H1 (cell line): ENCODE data around the gene UVSSA. TPM values are rescaled to one million over a fixed set of nuclear protein-coding genes. Genes with fewer than 3 reads are reported as not detected.

Experiments used
- CTCF ChIA-PET: fragments of 300-600 bp; sonication (Branson Sonifier 250); formaldehyde crosslinking; loops from one replicate; lab custom pipeline; 2021; ENCODE audit not compliant: partially characterized antibody; lab: Charles Lee
- POLR2A ChIA-PET: fragments of 300-600 bp; sonication (Branson Sonifier 250); formaldehyde crosslinking; loops from one replicate; lab custom pipeline; 2021; ENCODE audit warnings: inconsistent platforms; ENCODE audit not compliant: partially characterized antibody; lab: Charles Lee
- DNase-seq, 2 experiments: peaks; one replicate each; pipeline versions ENCODE4 v3.0.0 to v3.0.0-alpha.2; 2010 to 2022; ENCODE audit warnings: low spot score in 2 of 2, low read depth in 1 of 2, mixed read lengths in 1 of 2
- FAIRE-seq: peaks from 2 replicates; lab custom pipeline; 2011; peaks lifted over from hg19 to GRCh38; lab: Jason Lieb, UNC
- H2AFZ ChIP-seq: 2 replicates; pipeline ENCODE4 v1.8.1; 2012; ENCODE audit warnings: low read length, inconsistent platforms
- H2AK5ac ChIP-seq: 2 replicates; pipeline ENCODE4 v1.6.1; 2013; ENCODE audit warnings: low read depth, low read length
- H2BK120ac ChIP-seq: replicated peaks from 2 replicates; pipeline ENCODE3; 2013; ENCODE audit warnings: low read depth, low read length, inconsistent platforms
- H2BK12ac ChIP-seq: 2 replicates; pipeline ENCODE4 v1.6.1; 2013; ENCODE audit warnings: low read depth, low read length
- H2BK15ac ChIP-seq: 2 replicates; pipeline ENCODE4 v1.6.1; 2013; ENCODE audit warnings: low read length
- H2BK20ac ChIP-seq: 2 replicates; pipeline ENCODE4 v1.6.1; 2013; ENCODE audit warnings: low read length
- H2BK5ac ChIP-seq: 2 replicates; pipeline ENCODE4 v1.6.1; 2013; ENCODE audit warnings: low read depth, low read length
- H3K14ac ChIP-seq: 2 replicates; pipeline ENCODE4 v1.6.1; 2013; ENCODE audit warnings: inconsistent platforms; ENCODE audit not compliant: insufficient read length
- H3K18ac ChIP-seq: 2 replicates; pipeline ENCODE4 v1.6.1; 2013; ENCODE audit warnings: low read length; ENCODE audit errors: extremely low read depth
- H3K23ac ChIP-seq: 2 replicates; pipeline ENCODE4 v1.6.1; 2013; ENCODE audit warnings: inconsistent platforms; ENCODE audit not compliant: insufficient read length
- H3K23me2 ChIP-seq: 2 replicates; pipeline ENCODE4 v1.6.1; 2013; ENCODE audit warnings: low read depth, low read length
- H3K27ac ChIP-seq: 2 replicates; pipeline ENCODE4 v1.6.1; 2011; ENCODE audit warnings: low read depth, low read length, inconsistent platforms
- H3K27me3 ChIP-seq, 4 experiments: replicated peaks in 1 of 4; 1 replicate in 1 of 4; 2 replicates in 3 of 4; pipeline versions ENCODE4 v1.6.1 to v1.8.1; 2011 to 2013; ENCODE audit warnings: low read length in 3 of 4, mild to moderate bottlenecking in 3 of 4, inconsistent platforms in 2 of 4, mixed read lengths in 2 of 4, moderate library complexity in 1 of 4; ENCODE audit not compliant: control insufficient read depth in 3 of 4, insufficient read depth in 3 of 4; ENCODE audit errors: extremely low read depth in 1 of 4
- H3K36me3 ChIP-seq, 4 experiments: 2 replicates each; pipeline versions ENCODE4 v1.6.1 to v1.8.1; 2011 to 2013; ENCODE audit warnings: mild to moderate bottlenecking in 4 of 4, low read length in 3 of 4, moderate library complexity in 2 of 4, control low read depth in 1 of 4, inconsistent platforms in 1 of 4; ENCODE audit not compliant: insufficient read depth in 4 of 4, control insufficient read depth in 2 of 4
- H3K4ac ChIP-seq: replicated peaks from 2 replicates; pipeline ENCODE3; 2013; ENCODE audit warnings: low read length, low read depth, mixed read lengths, inconsistent platforms; ENCODE audit not compliant: insufficient read length
- H3K4me1 ChIP-seq, 4 experiments: replicated peaks in 1 of 4; 1 replicate in 1 of 4; 2 replicates in 3 of 4; pipeline versions ENCODE4 v1.6.1 to v1.8.1; 2011 to 2013; ENCODE audit warnings: low read length in 3 of 4, inconsistent platforms in 2 of 4, mixed read lengths in 1 of 4; ENCODE audit not compliant: insufficient read depth in 4 of 4, control insufficient read depth in 3 of 4
- H3K4me2 ChIP-seq, 2 experiments: 2 replicates each; pipeline versions ENCODE4 v1.6.1 to v1.8.1; 2011 to 2013; ENCODE audit warnings: low read depth in 2 of 2, low read length in 2 of 2, control low read depth in 1 of 2, inconsistent platforms in 1 of 2, mild to moderate bottlenecking in 1 of 2; ENCODE audit not compliant: insufficient read depth in 1 of 2
- H3K4me3 ChIP-seq, 4 experiments: fragments of 200-600, 300-600 bp in 1 of 4; sonication (generic), shearing (Covaris generic), sonication (Bioruptor Twin) in 1 of 4; 2 replicates each; pipeline versions ENCODE4 v1.5.1 to v1.8.1; 2011 to 2016; ENCODE audit warnings: low read length in 4 of 4, low read depth in 3 of 4, control low read depth in 2 of 4, inconsistent platforms in 2 of 4, mild to moderate bottlenecking in 2 of 4, mixed read lengths in 1 of 4, moderate library complexity in 1 of 4; ENCODE audit not compliant: insufficient read depth in 2 of 4; ENCODE audit errors: extremely low read depth in 1 of 4
- H3K56ac ChIP-seq: replicated peaks from 2 replicates; pipeline ENCODE3; 2013; ENCODE audit warnings: low read depth, mild to moderate bottlenecking, mixed read lengths, low read length, inconsistent platforms; ENCODE audit not compliant: insufficient read length
- H3K79me1 ChIP-seq: 2 replicates; pipeline ENCODE4 v1.6.1; 2013; ENCODE audit warnings: low read depth, low read length, control low read depth
- H3K79me2 ChIP-seq, 2 experiments: 2 replicates each; pipeline versions ENCODE4 v1.6.1 to v1.8.1; 2012 to 2013; ENCODE audit warnings: low read length in 2 of 2, mild to moderate bottlenecking in 2 of 2, inconsistent platforms in 1 of 2; ENCODE audit not compliant: insufficient read depth in 2 of 2, control insufficient read depth in 1 of 2
- H3K9ac ChIP-seq, 4 experiments: replicated peaks in 1 of 4; 1 replicate in 1 of 4; 2 replicates in 3 of 4; pipeline versions ENCODE4 v1.6.1 to v1.8.1; 2011 to 2013; ENCODE audit warnings: low read depth in 3 of 4, low read length in 3 of 4, control low read depth in 2 of 4, mild to moderate bottlenecking in 2 of 4, moderate library complexity in 2 of 4, inconsistent platforms in 1 of 4; ENCODE audit errors: extremely low read depth in 1 of 4
- H3K9me3 ChIP-seq, 2 experiments: 2 replicates each; pipeline versions ENCODE4 v1.6.1 to v1.8.1; 2012 to 2013; ENCODE audit warnings: mild to moderate bottlenecking in 2 of 2, moderate library complexity in 2 of 2, control low read depth in 1 of 2, inconsistent platforms in 1 of 2, low read depth in 1 of 2, low read length in 1 of 2, mixed read lengths in 1 of 2; ENCODE audit not compliant: insufficient read depth in 2 of 2
- H4K20me1 ChIP-seq, 2 experiments: replicated peaks in 1 of 2; 2 replicates each; pipeline versions ENCODE3 to v1.8.1; 2011 to 2013; ENCODE audit warnings: inconsistent platforms in 2 of 2, low read length in 2 of 2, mild to moderate bottlenecking in 1 of 2; ENCODE audit not compliant: insufficient read depth in 2 of 2, control insufficient read depth in 1 of 2
- H4K5ac ChIP-seq: 2 replicates; pipeline ENCODE4 v1.6.1; 2013; ENCODE audit warnings: low read length, low read depth, mixed read lengths, inconsistent platforms; ENCODE audit not compliant: insufficient read length
- H4K8ac ChIP-seq: 2 replicates; pipeline ENCODE4 v1.8.0; 2013; ENCODE audit warnings: mild to moderate bottlenecking, moderate library complexity, low read length, inconsistent platforms; ENCODE audit not compliant: insufficient read depth; ENCODE audit errors: extremely low read depth
- H4K91ac ChIP-seq: replicated peaks from 2 replicates; pipeline ENCODE3; 2013; ENCODE audit warnings: low read length, mixed read lengths, inconsistent platforms; ENCODE audit not compliant: insufficient read length
- BCL11A ChIP-seq, 2 experiments: IDR thresholded peaks; one replicate each; pipeline ENCODE4 v1.6.1; 2011; ENCODE audit warnings: low read depth in 2 of 2, low read length in 2 of 2, mild to moderate bottlenecking in 2 of 2
- CTBP2 ChIP-seq: IDR thresholded peaks from 2 replicates; pipeline ENCODE4 v1.7.0; 2011; ENCODE audit warnings: borderline replicate concordance, mild to moderate bottlenecking, moderate library complexity, mixed read lengths, low read length; ENCODE audit not compliant: insufficient read depth, insufficient read length
- POLR2A ChIP-seq, 2 experiments: IDR thresholded peaks; 1 replicate in 1 of 2; 2 replicates in 1 of 2; pipeline ENCODE4 v1.6.1; 2011; ENCODE audit warnings: low read depth in 2 of 2, low read length in 2 of 2, mild to moderate bottlenecking in 2 of 2; ENCODE audit errors: control extremely low read depth in 1 of 2
- POLR2AphosphoS5 ChIP-seq: IDR thresholded peaks from 2 replicates; pipeline ENCODE4 v1.6.1; 2011; ENCODE audit warnings: low read depth, low read length
- RAD21 ChIP-seq, 2 experiments: IDR thresholded peaks in 1 of 2; conservative IDR thresholded peaks in 1 of 2; 2 replicates each; pipeline ENCODE4 v1.6.1; 2011; ENCODE audit warnings: low read depth in 2 of 2, low read length in 2 of 2, improper control_type of control experiment in 1 of 2, inconsistent platforms in 1 of 2, mild to moderate bottlenecking in 1 of 2, moderate library complexity in 1 of 2
- RNF2 ChIP-seq: fragments of 200-900, 300-1000 bp; sonication (generic); IDR thresholded peaks from 2 replicates; pipeline ENCODE4 v1.7.1; 2016; ENCODE audit warnings: borderline replicate concordance, low read depth, mild to moderate bottlenecking, antibody characterized with exemption, low read length; ENCODE audit not compliant: poor library complexity, severe bottlenecking; ENCODE audit errors: missing control alignments
- RXRA ChIP-seq: IDR thresholded peaks from 2 replicates; pipeline ENCODE4 v1.6.1; 2011; ENCODE audit warnings: low read depth, mild to moderate bottlenecking, low read length, moderate library complexity; ENCODE audit not compliant: insufficient read depth
- SP4 ChIP-seq: IDR thresholded peaks from 2 replicates; pipeline ENCODE4 v1.6.1; 2012; ENCODE audit warnings: low read length, inconsistent platforms
- TBP ChIP-seq: IDR thresholded peaks from 2 replicates; pipeline ENCODE4 v1.6.1; 2011; ENCODE audit warnings: low read depth, low read length, improper control_type of control experiment
- WGBS, 2 experiments: shearing (Covaris generic) in 1 of 2; methylation state at CpG; one replicate each; pipeline versions ENCODE4 v1.1.6 to v1.1.7; 2013 to 2015; ENCODE audit warnings: low lambda C conversion rate in 2 of 2, mixed read lengths in 2 of 2, inconsistent platforms in 1 of 2, low coverage in 1 of 2, missing lambda C conversion rate in 1 of 2; ENCODE audit not compliant: insufficient replicate concordance in 2 of 2, insufficient coverage in 1 of 2, insufficient read length in 1 of 2; ENCODE audit errors: extremely low coverage in 1 of 2, missing lambda C conversion rate in 1 of 2; 5-methylcytosine and 5-hydroxymethylcytosine counted together
- polyA plus RNA-seq, 7 experiments: library from polyadenylated mRNA; depleted of rRNA in 3 of 7; stranded (reverse) in 5 of 7; unstranded in 2 of 7; fragments of >200 nt in 5 of 7; fragments of 200-250 nt in 2 of 7; gene quantifications; 1 replicate in 5 of 7; 2 replicates in 1 of 7; 4 replicates in 1 of 7; pipeline versions ENCODE4 v1.2.1 to v1.2.3, GENCODE V29; 2011 to 2013; ENCODE audit warnings: missing spikeins in 2 of 7, mixed read lengths in 2 of 7
- total RNA-seq: library from RNA; stranded (reverse); fragmentation: NEBNext Ultra II Directional; extraction: Animal tissue kit (Norgen Biotek cat#: 25700); gene quantifications from 2 replicates; pipeline ENCODE4 v1.2.1, GENCODE V29; 2021

Gene UVSSA
- total and polyA plus RNA-seq, 2 of the 8 experiments (the other 6 are each of a cell fraction or from before 2014, with no cell fraction given) = 14.5 to 19.4 TPM

DNA sequence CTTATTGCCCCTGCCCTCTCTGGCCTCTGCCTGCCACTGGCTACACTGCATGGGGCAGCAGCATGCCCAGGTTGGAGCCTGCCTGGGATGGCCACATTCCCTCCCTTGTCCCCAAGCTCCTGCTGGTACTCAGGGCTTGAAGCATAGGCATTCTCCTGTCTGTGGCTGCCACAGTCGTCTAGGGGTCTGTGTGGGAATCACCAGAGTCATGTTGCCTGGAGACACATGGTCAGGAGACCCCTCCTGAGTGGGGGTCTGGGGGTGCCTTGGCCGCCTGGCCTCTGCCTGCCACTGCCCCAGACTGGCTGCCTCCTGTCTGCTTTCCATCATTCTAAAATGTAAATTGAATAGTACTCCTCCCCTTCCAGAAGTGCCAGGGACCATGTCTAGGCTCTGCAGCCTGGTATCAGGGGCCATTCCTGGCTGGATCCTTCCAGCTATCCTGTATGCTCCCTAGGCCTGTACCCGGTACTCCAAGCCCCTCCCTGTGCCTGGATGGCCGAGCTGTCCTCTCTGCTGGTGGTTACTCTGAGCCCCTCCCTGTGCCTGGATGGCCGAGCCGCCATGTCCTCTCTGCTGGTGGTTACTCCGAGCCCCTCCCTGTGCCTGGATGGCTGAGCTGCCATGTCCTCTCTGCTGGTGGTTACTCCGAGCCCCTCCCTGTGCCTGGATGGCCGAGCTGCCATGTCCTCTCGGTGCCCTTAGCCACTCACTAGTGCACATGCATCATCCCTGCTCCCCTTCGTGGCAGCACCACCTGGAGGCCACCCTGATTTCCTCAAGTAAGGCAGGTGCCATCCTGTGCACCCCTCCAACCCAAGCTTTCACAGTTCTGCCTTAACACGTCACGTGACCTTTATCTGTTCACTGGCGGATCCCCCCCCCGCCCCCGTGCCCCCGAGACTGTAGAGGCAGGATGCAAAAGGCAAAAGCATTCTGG, 64.7 kb downstream of the UVSSA start:
- no peak overlapping the region for H3K4ac ChIP-seq
- H2BK15ac ChIP-seq = no peak overlapping the region
- no peak overlapping the region for H3K56ac ChIP-seq
- no peak overlapping the region for H3K23ac ChIP-seq
- H2BK12ac ChIP-seq = no peak overlapping the region
- ChIA-PET CTCF (interaction anchor here (0.6 to 2.8 kb wide), 6 partner anchors 10 to 1031 kb away, joined by 3 to 7 read pairs (median 4); no protein-coding TSS in a partner anchor), POLR2A (no interaction called here)
- peaks cover 29 to 71% (median 69%) of the 10 kb centered on the region in 4 experiments for H3K27me3 ChIP-seq
- no peak overlapping the region for H3K27ac ChIP-seq
- peaks cover 15 to 32% of the 10 kb centered on the region in 2 experiments for H4K20me1 ChIP-seq
- H3K36me3 ChIP-seq = peaks cover 0 to 7% (median 0%) of the 10 kb centered on the region in 4 experiments; a peak in 1 of 8 replicates
- H2AFZ ChIP-seq = no peak overlapping the region
- no peak overlapping the region for H4K91ac ChIP-seq
- no peaks in the 10 kb centered on the region for H3K79me2 ChIP-seq
- H3K23me2 ChIP-seq = no peaks in the 10 kb centered on the region; the same call in 1 of the 2 replicates
- H4K8ac ChIP-seq = no peak overlapping the region
- H3K79me1 ChIP-seq = no peaks in the 10 kb centered on the region
- no peak overlapping the region for H2BK5ac ChIP-seq
- WGBS, 2 experiments = 69% methylated on average over 14 of the region's 17 CpGs; no CpG with 5 or more reads in 1 of the 2 experiments
- H3K4me2 ChIP-seq = no peak overlapping the region
- H3K14ac ChIP-seq = no peak overlapping the region
- H3K4me3 ChIP-seq = no peak overlapping the region
- H3K4me1 ChIP-seq = peaks cover 0 to 12% (median 9%) of the 10 kb centered on the region in 4 experiments; a peak in 6 of 7 replicates
- no peak overlapping the region for H3K18ac ChIP-seq
- H4K5ac ChIP-seq = no peak overlapping the region
- H3K9ac ChIP-seq = no peak overlapping the region
- FAIRE-seq = no peak
- DNase-seq = peak in 1 of 2 experiments; percentile 49
- H2AK5ac ChIP-seq = no peak overlapping the region
- no peaks in the 10 kb centered on the region for H3K9me3 ChIP-seq
- H2BK20ac ChIP-seq = no peak overlapping the region
- no peak overlapping the region for H2BK120ac ChIP-seq
- TF ChIP-seq CTBP2 (no peak), POLR2A (IDR thresholded peaks at IDR 0.05; ENCODE audit: control extremely low read depth in 1 of 2, low read depth in 2 of 2, low read length in 2 of 2) (no peak), RNF2 (no peak), BCL11A (IDR thresholded peaks at IDR 0.05; ENCODE audit: low read depth in 2 of 2, low read length in 2 of 2) (no peak), RAD21 (IDR thresholded peaks at IDR 0.05 in 1 of 2, conservative IDR thresholded peaks at IDR 0.05 in 1 of 2; ENCODE audit: low read depth in 2 of 2, low read length in 2 of 2) (peak in 1 of 2 experiments; percentile 38; a peak in 1 of 4 replicates), TBP (no peak), RXRA (no peak), POLR2AphosphoS5 (no peak), SP4 (no peak)
